HL-60 (cell line): ENCODE data around the gene GSTO1.

ENCODE experiments used
- CTCF ChIP-seq: IDR thresholded peaks from one replicate; pipeline ENCODE4 v1.5.1; 2011; ENCODE audit warnings: low read length, control low read depth, inconsistent platforms; ENCODE audit not compliant: insufficient read depth
- GABPA ChIP-seq: IDR thresholded peaks from 2 replicates; pipeline ENCODE4 v1.6.1; 2012; ENCODE audit warnings: low read depth
- POLR2AphosphoS5 ChIP-seq: IDR thresholded peaks from 2 replicates; pipeline ENCODE4 v1.6.1; 2012; ENCODE audit warnings: low read depth
- REST ChIP-seq: IDR thresholded peaks from 2 replicates; pipeline ENCODE4 v1.6.1; 2012; ENCODE audit warnings: low read depth; ENCODE audit not compliant: insufficient replicate concordance
- SPI1 ChIP-seq: IDR thresholded peaks from 2 replicates; pipeline ENCODE4 v1.6.1; 2012; ENCODE audit warnings: low read depth, mild to moderate bottlenecking, borderline replicate concordance

GRCh38 chr10:104277785-104278184 lies 23.1 kb downstream of the GSTO1 start:
- TF ChIP-seq CTCF: no peak
- TF ChIP-seq POLR2AphosphoS5: no peak
- TF ChIP-seq REST: no peak
- TF ChIP-seq GABPA: no peak
- no peak for TF ChIP-seq SPI1
